ENCODE measurements around the gene GPX2.

GPX2 gene

DNA sequence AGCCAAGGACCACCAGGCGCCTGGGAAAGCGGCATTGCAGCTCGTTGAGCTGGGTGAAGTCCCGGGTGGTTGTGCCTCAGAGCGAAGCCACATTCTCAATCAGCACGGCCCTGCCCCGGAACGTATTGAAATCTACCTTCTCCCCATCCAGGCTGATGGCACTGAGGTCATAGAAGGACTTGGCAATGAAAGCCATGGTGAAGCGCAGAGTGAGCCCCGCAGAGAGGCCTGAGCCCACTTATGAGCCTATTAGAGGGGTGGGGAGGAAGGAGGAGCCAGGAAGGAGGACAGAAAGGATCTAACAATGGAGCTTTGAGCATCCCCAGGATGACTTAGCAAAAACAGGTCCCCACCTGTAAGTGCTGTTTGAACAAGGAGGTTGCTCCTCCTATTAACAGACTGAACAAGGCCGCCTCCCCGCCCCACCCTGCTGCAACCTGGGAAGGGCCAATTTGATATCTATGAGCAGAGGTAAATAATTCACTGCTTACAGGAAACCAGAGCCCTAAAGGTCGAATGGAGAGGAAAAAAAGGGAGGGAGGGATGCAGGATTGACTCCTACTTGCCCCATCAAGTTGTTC, at the start of gene GPX2:
TSS of gene GPX2 (minus strand) at position 215 of the 581 bp plus-strand sequence. CDS start at position 196, 19 bp downstream.
- peak; percentile 81 for DNase-seq

DNA sequence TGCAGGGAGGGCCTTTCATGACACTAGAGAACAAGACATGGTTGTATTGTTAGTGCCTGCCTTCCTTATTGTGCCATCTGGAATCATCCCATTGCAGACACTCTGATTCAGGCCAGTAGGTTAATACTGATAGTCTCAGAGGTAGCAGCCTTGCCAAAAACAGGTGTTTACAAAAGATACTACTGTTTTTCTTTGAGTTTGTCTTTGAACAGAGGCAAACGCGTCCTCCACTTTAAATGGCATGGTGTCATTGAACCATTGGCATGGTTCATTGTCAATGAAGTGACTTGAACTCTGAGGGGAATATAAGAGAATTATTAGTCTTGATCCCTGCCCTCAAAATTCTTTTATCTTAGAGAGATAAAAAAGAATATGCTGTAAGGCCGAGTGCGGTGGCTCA, 48.4 kb upstream of the GPX2 start:
- DNase-seq = no peak

DNA sequence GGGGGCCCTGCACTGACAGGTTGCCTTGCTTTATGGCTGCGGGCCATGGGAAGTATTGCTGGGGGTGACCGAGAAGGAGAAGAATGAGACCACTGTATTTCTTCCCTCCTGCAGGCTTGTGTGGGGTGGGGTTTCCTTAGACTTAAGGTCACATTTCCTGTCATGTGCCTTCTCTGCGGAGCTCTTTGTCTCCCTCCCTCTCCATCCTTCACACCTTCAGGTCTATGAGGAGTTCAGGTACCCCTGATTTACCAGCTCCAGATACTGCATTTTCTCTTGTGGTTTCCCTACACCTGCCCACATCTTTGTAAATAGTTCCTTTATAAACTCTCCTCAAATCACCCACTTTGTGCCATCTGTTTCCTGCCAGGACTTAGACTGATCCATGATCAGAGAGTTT, 47.8 kb upstream of the GPX2 start:
- DNase-seq = no peak

DNA sequence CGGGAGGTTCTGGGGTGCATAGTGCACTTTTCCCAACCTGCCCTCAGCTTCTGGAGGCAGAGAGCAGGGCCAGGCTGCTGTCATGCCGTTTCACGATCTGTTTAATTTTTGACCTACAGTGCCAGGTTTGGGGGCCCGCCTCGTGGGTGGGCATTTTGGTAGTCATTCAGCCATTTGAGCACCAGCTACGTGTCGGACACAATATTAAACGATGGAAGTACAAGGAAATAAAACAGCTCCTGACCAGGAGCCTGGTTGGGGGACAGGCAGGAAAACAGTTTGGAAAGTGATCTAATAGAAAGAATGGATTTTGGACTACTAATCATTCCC, 44.9 kb upstream of the GPX2 start:
- DNase-seq = no peak

DNA sequence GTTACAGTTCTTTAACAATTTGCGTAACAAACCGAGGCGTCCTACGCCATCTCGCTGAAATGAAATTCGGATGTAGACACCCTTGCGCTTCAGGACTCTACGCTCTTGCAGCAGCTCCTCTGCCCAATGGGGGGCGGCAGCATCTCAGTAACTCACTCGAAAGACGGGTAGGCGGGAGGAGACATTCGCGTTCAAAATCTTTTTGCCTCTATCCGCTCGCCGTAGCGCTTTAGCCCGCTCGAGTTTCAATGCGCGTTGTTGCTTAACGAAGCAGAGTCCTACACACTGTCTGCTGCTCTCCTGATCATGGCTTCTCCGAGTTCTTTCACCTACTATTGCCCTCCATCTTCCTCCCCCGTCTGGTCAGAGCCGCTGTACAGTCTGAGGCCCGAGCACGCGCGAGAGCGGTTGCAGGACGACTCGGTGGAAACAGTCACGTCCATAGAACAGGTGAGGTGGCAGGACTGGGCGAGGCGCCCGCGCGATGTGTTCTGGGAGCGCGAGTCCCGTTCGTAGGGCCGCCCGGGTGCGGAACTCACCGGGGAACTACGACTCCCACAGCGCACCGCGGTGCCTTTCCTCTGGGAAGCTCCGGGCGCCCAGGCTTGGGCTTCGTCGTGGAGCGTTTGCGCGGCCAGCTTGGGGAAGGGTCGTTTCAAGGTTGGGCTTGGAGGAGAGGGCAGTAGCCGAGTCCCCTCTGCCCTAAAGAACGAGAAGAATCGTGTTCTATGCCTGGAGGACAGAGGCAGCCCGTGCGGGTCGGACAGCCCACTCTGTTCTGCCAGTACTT, 44.3 kb upstream of the GPX2 start, which contains the start of gene FNTB:
TSS of gene FNTB (plus strand) at position 248 of the 790 bp plus-strand sequence. CDS start at position 307, 59 bp downstream.
- DNase-seq = peak; percentile 97

DNA sequence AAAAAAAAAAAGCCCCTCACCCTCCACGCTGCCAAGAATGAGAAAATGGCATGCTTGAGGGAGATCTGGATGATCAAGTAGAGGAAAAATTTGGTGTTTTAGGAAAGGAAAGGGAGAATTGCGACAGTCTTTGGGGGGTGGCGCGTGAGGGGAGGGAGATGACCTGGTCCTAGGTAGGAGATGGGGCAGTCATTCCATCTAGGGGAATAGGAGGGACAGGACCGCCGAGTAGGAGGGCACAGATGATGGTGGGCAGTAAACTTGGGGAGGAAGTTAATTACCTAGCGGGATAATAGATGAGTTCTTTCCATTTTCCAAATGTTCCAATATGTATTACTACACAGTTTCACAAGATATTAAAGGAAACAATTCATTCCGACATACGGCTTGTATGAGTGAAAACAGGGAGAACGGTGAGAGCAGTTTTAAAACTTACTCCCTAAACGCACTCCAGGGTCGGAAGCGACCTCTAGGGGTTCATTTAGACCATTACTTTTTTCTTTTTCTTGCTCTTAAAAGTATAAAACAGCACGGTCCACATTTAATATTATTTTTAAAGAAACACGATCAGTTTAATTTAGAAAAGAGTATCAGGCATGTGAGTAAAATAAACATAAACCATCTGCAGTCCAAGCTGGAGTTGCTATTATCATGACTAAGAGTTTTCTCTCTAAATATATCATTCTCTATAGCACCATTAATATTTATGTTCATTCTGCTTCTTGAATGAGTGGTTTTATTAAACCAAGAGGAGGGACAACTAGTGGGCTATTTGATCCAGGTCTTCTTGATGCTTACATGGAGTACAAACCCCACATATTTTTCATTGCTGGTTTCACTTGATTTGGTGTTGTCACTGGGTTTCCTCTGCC, 41.1 kb upstream of the GPX2 start:
- DNase-seq = peak; percentile 22

DNA sequence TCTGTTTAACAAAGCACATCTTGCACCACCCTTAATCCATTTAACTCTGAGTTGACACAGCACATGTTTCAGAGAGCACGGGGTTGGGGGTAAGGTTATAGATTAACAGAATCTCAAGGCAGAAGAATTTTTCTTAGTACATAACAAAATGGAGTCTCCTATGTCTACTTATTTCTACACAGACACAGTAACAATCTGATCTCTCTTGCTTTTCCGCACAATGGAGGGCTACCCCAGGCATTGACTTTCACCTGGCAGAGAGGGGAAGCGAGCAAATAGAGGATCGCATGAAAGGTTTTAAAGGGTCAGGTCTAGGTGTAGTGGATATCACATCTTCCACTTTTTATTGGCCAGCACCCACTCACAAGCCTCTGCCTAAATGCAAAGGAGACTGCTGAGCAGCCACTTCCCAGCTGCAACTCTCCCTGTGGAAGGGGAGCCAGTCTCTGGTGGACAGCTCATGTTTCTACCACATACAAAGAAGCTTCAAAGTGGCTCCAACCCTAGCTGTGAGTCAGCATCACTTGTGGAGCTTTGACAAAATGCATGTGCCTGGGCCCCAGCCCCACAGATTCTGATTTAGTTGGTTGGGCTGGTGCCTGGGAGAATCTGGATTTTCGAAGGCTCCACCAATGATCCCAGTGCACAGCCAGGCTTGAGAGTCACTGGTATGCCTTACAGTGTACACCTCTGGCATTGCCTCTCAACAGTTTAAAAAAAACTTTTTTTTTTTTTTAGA, 37.0 kb upstream of the GPX2 start:
- DNase-seq = no peak

DNA sequence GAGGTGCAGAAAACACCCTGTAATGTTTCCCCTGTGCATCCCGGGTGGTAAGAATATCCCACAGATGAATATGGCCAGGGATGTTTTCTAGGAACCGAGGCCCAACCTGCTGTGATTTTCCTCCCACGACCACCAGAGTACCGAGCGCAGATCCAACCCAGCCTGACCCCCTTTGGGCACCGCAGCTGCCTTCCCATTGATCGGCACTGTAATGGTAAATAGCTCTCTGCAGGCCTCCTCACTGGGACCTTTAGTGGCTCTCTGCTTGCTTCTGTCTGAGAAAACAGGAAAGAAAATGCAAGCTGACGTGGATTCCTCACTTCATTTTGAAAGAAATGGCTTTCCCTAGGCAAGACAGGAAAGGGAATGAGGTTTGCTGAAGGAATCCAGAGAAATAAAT, 32.0 kb upstream of the GPX2 start:
- DNase-seq = no peak

DNA sequence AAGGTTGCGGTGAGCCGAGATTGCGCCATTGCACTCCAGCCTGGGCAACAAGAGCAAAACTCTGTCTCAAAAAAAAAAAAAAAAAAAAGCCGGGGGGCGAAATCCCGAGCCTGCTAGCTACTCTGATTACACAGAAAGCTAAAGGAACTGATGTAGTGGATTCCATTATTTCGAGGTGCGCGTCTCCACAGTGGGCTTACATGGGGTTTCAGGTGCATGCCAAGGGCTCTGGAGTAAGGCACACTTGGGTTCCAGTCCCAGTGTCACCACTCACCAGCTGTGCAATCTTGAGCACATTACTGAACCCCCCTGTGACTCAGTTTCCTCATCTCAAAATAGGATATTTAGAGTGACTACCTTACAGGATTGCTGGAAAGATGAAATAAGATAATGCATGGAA, 31.3 kb upstream of the GPX2 start:
- no peak for DNase-seq

DNA sequence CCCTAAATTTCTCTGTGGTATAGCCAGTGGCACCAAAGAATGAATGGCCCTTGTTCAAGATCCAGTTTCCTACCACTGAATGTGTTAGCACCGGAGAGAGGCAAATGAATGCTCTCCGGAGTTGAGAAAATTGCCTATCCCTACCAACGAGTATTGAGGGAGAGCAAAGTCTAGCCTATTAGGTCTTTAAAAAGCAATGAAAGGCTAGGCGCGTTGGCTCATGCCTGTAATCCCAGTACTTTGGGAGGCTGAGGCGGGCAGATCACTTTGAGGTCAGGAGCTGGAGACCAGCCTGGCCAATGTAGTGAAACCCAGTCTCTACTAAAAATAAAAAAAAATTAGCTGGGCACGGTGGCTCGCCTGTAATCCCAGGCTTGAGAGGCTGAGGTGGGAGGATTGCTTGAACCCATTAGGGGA, 30.5 kb upstream of the GPX2 start:
- DNase-seq = no peak

DNA sequence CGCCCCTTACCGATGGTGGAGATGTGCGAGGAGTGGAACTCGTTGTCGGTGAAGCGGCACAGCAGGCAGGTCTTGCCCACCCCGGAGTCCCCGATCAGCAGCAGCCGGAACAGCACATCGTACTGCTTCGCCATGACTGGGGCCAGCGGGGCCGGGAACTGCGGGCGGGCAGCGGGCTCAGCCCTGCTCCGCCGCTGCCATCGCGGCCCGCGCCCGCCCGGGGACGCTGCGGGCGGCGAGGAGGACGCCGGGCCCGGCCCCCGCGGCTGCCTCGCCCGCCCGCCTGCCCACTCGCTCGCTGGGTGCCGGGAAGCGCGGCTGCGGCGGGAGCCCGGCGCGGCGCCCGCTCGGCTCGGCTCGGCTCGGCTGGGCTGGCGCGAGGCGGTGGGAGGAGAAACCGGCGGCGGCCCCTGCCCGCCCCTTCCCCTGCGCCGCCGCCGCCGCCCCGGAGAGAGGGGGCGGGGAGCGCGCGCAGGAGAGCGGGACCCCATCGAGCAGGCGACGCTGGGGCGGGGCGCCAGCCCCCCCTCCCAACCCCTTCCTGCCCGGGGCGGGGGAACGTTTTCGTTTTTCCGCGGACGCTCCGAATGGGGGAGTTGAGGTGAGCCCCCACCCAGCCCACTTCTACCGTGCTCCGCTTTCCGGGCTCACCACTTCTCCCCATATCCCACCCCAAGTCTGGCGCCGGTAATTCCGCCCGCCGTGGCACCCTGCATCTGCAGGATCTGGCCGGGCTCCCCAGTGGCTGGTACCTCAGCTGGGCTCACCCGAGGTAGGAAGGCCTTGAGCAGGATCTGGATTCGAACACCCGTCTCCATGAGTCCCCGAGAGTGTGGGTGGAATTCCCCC, 29.6 kb upstream of the GPX2 start, which contains the start of gene RAB15:
TSS of gene RAB15 (minus strand) at position 394 of the 849 bp plus-strand sequence. CDS start at position 134, 260 bp downstream.
- DNase-seq = peak; percentile 13

DNA sequence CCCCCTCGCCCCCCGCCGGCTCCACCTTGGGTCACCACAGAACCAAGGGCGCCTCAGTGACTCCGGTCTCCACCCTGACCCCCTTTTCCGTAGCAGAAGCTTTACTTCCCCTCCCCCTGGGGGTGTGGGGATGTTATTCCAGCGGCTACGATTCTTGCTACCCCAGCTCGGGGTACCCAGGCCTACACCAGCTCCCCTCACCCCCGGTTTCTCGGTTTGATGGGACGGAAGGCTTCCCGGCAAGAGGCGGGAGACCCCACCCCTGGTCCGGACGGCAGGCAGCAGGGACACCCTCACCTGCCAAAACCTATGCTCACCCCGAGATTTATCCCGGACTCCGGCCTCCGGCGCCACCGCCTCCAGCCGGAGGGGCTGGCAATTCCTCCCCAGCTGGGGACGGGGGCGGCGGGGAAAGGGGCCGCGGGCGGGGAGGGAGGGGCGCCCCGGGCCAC, 29.0 kb upstream of the GPX2 start:
- DNase-seq = no peak

DNA sequence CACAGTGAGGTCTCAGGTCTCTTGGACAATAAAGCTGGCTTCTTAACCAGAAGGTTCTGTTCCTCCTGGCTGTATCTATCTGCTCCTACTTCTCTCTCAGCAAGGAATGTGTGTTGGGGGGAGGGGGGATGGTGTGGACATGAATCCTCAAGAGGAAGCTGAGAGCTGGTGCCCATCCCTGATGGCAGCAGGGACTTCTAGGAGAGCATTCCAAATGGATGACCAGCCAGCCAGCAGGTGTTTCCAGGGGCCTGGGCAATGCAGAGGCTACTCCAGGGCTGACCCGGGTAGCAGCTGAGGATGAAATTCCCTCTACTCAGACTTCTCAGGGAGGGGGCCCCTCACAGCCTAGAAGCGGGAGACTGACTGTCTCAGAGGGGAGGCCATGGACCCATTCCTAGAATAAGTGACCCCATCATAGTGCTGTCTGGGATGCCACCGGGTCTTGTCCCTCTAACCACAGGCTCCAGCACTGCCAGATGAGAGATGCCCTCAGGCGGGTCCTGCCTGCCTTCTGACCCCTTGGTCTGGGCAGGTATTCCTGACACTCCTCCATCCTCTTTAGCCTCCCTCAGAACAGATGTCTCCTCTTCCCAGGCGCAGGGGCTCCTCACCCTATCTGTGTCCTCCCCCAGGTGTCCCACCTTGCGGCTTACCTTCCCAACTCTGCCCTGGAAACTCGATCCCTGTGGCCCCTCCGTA, 28.4 kb upstream of the GPX2 start:
- DNase-seq = no peak

DNA sequence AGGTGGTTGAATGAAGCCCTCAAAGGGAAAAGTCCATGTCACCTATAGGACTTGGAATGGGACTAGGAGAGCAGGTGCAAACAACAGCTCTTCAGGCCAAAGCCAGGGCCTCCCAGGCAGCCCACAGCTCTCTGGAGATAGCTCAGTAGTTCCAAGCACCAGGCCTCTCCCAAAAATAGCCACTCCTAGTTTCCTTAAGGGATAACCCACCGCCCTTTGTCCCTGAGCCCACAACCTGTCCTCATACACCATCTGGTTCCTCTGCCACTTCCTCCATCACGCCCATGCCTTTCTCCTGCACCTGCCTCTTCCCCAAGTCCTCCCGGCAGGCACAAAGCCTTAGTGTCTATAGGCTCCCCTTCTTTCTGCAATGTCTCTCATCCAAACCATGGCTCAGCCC, 27.5 kb upstream of the GPX2 start:
- DNase-seq = no peak

DNA sequence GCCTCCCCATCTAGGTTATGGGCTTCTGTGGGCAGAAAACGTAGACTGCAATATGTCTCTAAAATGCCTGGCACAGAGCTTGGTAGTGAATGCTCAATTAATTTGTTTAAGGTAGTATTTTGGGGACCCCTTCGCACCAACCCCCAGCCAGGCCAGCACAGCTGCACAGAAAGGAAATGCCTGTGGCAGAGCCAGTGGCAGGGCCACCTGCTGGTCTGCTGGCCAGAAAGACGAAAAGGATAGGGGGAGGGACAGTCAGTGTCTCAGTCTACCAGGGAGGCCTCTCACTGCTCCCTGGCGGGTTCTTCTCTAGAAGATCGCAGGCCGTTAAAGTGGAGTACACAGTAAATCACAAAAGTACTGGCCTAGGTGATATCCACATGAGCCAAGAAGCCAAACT, 26.1 kb upstream of the GPX2 start:
- no peak for DNase-seq

DNA sequence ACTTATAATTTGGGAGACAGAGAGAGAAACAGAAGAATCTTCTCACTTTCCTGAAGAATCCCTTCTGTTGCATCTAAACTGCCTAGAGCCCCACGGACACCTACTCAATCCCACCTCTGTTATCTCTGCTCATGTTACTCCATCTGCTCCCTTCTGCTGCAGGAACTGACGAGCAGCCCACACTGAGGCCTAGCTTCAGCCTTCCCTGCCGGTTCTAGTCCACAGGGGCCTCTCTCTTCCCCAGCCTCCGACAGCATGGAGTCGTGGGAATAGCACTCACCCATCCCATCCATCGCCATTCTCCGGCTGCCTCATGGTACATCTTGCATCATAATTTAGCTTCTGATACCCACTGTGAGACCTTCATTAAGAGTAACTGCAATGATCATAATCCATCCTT, 25.6 kb upstream of the GPX2 start:
- DNase-seq = no peak

DNA sequence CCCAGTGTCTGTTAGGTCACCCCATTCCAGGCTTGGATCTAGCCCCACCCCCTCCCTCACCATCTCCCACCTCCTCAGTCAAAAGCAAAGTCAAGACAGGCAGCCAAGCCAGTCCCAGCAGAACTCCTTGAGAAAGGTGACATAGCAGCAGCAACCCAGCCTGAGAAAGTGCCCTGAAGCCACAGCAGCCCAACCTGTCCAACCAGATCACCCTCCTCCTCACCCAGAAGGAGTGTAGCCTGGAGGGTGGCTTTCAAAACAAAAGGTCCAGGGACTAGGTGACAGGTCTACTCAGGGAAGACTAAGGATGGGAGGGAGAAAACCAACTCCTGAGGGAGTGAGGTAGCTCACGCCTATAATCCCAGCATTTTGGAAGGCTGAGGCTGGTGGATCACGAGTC, 24.4 kb upstream of the GPX2 start:
- no peak for DNase-seq

DNA sequence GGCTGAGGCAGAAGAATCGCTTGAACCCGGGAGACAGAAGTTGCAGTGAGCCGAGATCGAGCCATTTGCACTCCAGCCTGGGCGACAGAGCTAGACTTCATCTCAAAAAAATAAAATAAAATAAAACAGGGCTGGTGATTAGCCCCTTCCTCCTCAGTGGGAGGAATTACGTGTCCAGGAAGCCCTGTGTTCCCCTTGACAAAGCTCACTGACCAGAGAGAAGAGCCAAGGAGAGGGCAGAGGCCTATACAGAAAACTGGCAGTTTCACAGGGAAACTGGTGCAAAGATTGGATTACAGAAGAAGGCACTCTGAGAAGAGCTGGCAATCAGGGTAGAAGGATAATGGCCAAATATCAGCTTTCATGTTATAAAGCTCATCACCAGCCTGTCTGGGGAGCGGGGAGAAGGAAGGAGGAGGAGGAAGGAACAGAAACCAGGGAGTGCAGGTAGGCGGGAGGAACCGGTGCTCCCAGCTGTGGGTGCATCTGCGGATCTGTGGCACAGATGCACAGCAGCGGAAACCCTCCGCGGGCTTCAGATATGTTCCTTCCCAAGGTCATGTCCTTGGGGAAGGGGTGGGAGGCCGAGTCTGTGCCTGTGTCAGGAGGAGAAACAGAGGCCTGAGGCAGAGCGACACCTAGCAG, 22.9 kb upstream of the GPX2 start:
- DNase-seq = no peak

DNA sequence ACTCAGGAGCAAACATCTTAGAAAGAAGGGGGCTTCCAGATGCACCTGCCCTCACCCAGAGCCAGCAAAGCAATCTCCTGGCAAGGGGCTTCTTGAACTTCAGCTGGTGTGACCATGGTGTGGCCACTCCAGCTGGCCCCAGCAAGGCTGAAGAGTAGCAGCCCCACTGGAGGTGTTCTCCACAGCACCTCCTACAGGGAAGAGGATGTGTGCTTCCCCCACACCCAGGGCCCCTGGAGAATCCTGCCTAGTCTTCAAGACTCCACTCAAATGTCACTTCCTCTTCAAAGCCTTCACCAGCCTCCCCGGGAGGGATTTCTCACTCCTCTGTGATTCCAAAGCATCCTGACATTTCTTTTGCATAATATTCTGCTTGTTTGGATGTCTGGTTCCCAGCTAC, 21.1 kb upstream of the GPX2 start:
- no peak for DNase-seq

DNA sequence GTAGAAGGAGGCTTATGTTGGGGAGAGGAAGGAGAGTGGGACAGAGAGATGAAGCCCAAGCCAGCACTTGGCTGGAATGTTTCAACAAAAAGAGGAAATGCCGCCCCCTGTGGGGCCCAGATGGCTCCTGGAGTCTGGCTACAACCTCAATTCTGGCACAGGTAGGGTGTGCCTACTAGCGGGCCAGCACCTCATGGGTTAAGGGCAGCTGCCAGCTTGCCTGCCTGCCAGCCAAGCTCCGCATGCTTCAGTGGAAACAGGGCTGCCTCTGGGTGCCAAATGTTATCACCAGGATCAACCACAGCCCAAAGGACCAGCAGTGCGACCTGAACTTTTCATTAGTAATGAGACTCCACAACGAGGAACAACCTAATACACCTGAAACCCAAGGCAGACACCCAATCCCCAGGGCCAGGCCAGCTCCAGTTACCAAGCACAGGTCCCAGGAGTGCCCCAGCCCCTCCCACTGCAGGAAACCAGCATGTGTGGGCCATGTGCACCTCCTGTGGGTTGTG, 18.3 kb upstream of the GPX2 start:
- no peak for DNase-seq
